ENCODE results near the gene CCT3. TPM values are rescaled to one million over a fixed set of nuclear protein-coding genes. Genes with fewer than 3 reads are reported as not detected.

CCT3 gene
- total and polyA plus RNA-seq, 12 donors: 76.2 to 212 (median 127) TPM

DNA sequence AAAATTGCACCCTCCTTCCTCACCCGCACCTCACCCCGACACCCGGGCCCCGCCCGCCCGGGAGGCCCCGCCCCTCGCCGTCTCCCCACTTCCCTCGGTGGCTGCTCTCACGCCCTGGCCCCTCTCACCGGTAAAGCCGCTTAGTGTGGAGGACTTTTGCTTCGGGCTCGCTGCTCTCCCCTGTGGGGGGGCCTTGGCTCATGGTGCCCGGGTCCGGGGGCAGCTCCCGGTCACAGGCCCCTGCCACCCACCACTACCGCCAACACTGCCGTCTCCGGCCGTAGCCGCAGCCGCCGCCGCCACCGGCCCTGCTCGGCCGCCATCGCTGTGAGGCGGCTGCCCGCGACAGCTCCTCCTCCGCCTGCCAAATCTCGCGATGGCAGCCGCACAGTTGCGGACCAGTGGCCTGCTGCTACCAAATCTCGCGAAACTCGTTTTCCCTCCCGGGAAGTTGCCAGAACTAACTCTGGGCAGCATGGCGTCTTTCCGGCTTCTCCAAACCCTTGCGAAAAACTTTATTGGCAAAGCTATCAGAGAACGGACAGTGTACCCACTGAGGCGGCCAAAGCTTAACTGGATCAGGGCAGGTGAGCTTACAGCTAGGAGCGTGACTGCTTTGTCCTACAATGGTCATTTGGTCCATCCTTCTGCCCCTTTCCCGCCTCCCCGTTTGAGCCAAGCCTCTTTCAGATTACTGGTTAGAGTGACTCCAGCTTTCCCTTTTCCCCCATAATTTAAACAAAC, 55.4 kb downstream of the CCT3 start, which contains the start of gene SMG5:
SMG5 (minus strand) TSS at position 347 of the 744 bp plus-strand sequence; CDS start at position 202, 145 bp downstream.
- intact Hi-C loops (cut with DNase I): no loop called here
- DNase-seq (peak; percentile 95 to 98), ATAC-seq (peak; percentile 89 to 96 (median 94))
- no peaks in the 10 kb centered on the region for H3K27me3 ChIP-seq
- TF ChIP-seq, protein P1, sequence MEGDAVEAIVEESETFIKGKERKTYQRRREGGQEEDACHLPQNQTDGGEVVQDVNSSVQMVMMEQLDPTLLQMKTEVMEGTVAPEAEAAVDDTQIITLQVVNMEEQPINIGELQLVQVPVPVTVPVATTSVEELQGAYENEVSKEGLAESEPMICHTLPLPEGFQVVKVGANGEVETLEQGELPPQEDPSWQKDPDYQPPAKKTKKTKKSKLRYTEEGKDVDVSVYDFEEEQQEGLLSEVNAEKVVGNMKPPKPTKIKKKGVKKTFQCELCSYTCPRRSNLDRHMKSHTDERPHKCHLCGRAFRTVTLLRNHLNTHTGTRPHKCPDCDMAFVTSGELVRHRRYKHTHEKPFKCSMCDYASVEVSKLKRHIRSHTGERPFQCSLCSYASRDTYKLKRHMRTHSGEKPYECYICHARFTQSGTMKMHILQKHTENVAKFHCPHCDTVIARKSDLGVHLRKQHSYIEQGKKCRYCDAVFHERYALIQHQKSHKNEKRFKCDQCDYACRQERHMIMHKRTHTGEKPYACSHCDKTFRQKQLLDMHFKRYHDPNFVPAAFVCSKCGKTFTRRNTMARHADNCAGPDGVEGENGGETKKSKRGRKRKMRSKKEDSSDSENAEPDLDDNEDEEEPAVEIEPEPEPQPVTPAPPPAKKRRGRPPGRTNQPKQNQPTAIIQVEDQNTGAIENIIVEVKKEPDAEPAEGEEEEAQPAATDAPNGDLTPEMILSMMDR (IDR thresholded peaks at IDR 0.05): no peak
- no peaks in the 10 kb centered on the region for H3K9me3 ChIP-seq
- 0% methylated on average over 45 to 50 of the region's 50 CpGs for whole genome bisulfite sequencing, 2 donors
- H3K4me3 ChIP-seq: peak within 1 kb of the TSS; percentile 72 to 97 (median 88)
- H3K4me1 ChIP-seq: peaks cover 0 to 63% (median 28%) of the 10 kb centered on the region in 9 donors
- H3K36me3 ChIP-seq: peaks cover 0 to 35% (median 11%) of the 10 kb centered on the region in 9 donors
- peak within 1 kb of the TSS; percentile 82 to 98 (median 92) for H3K27ac ChIP-seq

DNA sequence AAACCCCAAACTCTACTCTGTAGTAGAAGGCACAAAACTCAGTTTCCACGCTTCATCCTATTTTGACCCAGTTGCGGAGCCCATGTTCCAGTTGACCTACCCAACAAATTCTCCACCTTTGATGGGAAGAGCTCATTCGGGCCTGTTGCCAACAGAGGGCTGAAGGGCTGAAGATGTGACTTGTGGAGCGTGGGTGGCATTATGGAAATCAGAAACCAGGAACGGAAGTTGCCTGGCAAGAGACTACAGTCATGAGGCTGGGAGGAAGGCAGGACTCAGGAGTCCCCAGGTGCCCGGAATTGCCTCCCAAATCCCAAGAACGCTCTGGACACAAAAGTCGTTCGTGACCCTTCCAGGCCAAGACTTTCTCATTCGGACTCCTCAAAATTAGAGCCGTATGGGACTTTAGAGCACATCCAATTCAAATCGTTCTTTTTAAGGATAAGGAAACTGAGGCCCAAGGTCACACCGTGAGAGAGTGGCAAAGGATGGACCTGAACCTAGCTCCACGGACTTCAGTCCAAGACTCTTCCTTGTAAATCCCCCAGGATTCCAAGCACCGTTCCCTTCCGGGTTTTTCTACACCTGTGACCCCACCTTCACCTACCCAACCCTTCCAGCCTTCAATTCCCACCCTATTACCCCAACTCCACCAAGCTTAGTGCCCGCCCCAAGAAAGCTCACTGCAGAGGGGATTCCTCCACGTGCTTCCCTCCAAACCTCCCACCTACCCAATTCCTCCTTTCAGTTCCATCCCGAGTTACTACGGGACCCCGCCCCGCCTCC, 56.2 kb downstream of the CCT3 start:
- H3K36me3 ChIP-seq: peaks cover 0 to 43% (median 15%) of the 10 kb centered on the region in 9 donors
- H3K4me3 ChIP-seq: peak overlapping the region; percentile 72 to 97 (median 88)
- no peaks in the 10 kb centered on the region for H3K27me3 ChIP-seq
- WGBS, 2 donors: 6 to 8% methylated on average over 22 of the region's 22 CpGs
- peak overlapping the region; percentile 82 to 98 (median 92) for H3K27ac ChIP-seq
- intact Hi-C loops (cut with DNase I): no loop called here
- peak in 7 of 8 donors; percentile 0 to 37 (median 3) for ATAC-seq
- TF ChIP-seq, protein P1 (IDR thresholded peaks at IDR 0.05): no peak
- DNase-seq: peak in 1 of 2 donors; percentile 35
- peaks cover 0 to 71% (median 28%) of the 10 kb centered on the region in 9 donors for H3K4me1 ChIP-seq
- H3K9me3 ChIP-seq: no peaks in the 10 kb centered on the region

DNA sequence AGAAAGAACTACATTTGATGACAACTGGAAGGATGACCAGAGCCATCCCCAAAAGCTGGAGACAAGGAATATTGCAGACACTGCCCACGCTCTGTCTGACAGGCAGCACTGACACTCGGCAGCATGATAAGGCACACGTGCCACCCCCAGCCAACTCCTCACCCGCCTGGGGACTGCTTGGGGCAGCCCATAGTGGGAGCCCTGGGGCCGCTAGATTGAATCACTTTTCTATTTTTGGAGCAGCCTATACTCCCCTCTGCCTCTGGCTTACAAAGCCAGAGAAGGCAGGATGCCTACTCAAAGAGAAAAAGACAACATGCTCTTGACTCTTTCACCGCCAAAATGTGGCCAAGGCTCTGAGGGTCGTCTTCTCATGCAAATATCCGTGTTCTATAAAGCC, 56.8 kb downstream of the CCT3 start:
- intact Hi-C loops (cut with DNase I): no loop called here
- 9 to 13% methylated on average over 8 of the region's 8 CpGs for WGBS, 2 donors
- H3K27me3 ChIP-seq: no peaks in the 10 kb centered on the region
- DNase-seq: peak; percentile 65 to 69
- H3K36me3 ChIP-seq: peaks cover 0 to 45% (median 21%) of the 10 kb centered on the region in 9 donors
- H3K4me3 ChIP-seq: peak overlapping the region in 9 of 10 donors; percentile 72 to 96 (median 87)
- H3K4me1 ChIP-seq: peaks cover 0 to 77% (median 28%) of the 10 kb centered on the region in 9 donors
- H3K9me3 ChIP-seq: no peaks in the 10 kb centered on the region
- TF ChIP-seq, protein P1 (IDR thresholded peaks at IDR 0.05): peak in 2 of 9 donors; percentile 15 to 22
- H3K27ac ChIP-seq: peak overlapping the region in 9 of 10 donors; percentile 85 to 98 (median 92)
- ATAC-seq: peak; percentile 52 to 87 (median 76)

DNA sequence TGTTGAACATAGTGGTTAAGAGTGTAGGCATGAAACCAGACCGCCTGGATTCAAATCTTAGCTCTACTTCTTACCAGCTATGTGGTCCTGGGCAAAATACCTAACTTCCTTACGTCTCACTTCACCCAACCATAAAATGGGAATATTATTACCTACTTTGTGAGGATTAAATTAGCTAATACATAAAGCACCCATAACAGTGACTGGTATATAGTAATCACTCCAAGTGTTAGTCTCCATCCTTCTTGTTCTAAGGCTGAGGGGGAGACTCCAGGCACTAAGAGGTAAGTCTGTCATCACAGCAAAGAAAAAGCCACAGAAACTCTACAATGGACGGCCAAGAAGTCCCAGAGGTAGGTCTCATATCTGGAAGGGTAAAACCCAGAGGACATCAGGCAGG, 58.3 kb downstream of the CCT3 start:
- intact Hi-C loops (cut with DNase I): loop anchor here in 1 of 10 donors (5.0 kb wide), 1 partner anchor 38 kb away; the partner anchor contains the start of gene BGLAP
- TF ChIP-seq, protein P1 (IDR thresholded peaks at IDR 0.05): no peak
- no peak overlapping the region for H3K4me3 ChIP-seq
- DNase-seq (no peak), ATAC-seq (no peak)
- no peak overlapping the region for H3K27ac ChIP-seq
- 85 to 95% methylated on average over 3 of the region's 3 CpGs for WGBS, 2 donors
- no peaks in the 10 kb centered on the region for H3K9me3 ChIP-seq
- H3K36me3 ChIP-seq: peaks cover 0 to 56% (median 35%) of the 10 kb centered on the region in 9 donors
- H3K4me1 ChIP-seq: peaks cover 0 to 78% (median 28%) of the 10 kb centered on the region in 9 donors
- no peaks in the 10 kb centered on the region for H3K27me3 ChIP-seq
